ENCODE data around the gene COQ4.

GRCh38 chr9:128342971-128343680 lies 20.5 kb downstream of the COQ4 start:
- TF ChIP-seq CTCF (IDR thresholded peaks at IDR 0.05): no peak
- no peak for TF ChIP-seq EZH2 (IDR thresholded peaks at IDR 0.05)
